GM12872 (cell line): ENCODE data around the gene GSC2.

ENCODE experiments used
- TF ChIP-seq, protein P1 (sequence below): IDR thresholded peaks from 3 replicates; pipeline ENCODE4 v1.5.1; 2011; ENCODE audit warnings: low read depth, mild to moderate bottlenecking, low read length, moderate library complexity; ENCODE audit not compliant: insufficient read depth

The GSC2 gene

GRCh38 chr22:19127329-19128008, 22.6 kb downstream of the GSC2 start:
- TF ChIP-seq, protein P1, sequence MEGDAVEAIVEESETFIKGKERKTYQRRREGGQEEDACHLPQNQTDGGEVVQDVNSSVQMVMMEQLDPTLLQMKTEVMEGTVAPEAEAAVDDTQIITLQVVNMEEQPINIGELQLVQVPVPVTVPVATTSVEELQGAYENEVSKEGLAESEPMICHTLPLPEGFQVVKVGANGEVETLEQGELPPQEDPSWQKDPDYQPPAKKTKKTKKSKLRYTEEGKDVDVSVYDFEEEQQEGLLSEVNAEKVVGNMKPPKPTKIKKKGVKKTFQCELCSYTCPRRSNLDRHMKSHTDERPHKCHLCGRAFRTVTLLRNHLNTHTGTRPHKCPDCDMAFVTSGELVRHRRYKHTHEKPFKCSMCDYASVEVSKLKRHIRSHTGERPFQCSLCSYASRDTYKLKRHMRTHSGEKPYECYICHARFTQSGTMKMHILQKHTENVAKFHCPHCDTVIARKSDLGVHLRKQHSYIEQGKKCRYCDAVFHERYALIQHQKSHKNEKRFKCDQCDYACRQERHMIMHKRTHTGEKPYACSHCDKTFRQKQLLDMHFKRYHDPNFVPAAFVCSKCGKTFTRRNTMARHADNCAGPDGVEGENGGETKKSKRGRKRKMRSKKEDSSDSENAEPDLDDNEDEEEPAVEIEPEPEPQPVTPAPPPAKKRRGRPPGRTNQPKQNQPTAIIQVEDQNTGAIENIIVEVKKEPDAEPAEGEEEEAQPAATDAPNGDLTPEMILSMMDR, result no peak

GRCh38 chr22:19126309-19127273, 23.5 kb downstream of the GSC2 start:
- TF ChIP-seq, protein P1, result no peak

DNA sequence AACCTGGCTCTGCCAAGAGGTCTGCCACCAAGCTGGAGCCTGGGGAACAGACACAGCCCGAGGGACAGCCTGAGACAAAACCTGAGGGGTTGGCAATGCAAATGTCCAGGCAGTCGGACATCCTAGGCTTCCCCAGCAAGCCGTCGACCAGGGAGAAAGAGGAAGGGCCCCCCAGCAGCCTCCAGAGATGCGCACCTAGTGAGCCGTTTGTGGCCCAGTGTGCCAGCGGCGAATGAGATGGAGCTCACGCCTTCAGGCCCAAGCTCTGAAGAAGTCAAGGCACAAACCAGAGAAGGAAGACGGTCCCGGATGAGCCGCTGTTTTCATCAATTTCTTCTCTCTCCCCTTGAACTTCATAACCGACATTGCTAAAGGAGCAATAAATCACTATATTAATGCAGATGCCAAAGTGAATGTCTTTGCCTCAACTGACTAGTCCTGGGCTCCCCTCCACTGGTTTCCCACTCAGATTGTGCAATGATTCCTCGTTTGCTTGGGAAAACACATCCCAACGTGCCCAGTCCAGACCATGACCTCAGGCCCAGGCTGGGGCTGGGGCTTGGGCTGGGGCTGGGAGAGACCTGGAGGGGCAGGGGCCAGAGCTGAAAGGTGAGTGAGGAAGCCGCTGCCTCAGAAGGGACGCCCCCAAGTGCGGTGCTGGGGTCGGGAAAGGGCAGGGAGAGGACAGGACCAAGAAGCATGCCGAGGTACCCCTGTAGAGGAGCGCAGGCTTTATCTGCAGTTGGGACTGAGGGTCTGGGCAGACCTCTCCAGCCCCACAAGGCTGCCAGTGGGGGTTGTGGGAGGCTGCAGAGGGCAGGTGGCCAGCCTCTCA, 24.4 kb downstream of the GSC2 start:
- TF ChIP-seq, protein P1, result no peak

- TF ChIP-seq, protein P1, result no peak
Observed at GRCh38 chr22:19125011-19125410, 25.1 kb downstream of the GSC2 start.

DNA sequence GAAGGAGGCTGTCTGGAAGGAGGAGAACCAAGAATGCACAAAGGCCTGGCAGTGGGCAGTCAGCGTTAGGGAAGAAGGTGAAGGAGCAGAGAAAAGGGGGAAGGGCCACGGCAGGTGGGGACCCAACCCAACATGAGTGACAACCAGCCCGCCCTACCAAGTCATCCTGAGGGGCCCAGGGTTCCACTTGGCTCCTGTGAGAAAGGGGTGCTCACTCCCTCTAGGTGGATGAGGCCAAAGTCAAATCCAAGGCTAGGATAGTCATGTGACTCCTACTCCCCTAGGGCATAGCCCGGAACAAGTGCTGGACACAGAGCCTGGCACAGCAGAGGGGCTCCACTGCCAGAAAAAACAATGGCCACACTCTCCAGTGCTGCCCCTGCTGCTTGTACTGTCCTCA, 25.7 kb downstream of the GSC2 start:
- TF ChIP-seq, protein P1, result no peak

DNA sequence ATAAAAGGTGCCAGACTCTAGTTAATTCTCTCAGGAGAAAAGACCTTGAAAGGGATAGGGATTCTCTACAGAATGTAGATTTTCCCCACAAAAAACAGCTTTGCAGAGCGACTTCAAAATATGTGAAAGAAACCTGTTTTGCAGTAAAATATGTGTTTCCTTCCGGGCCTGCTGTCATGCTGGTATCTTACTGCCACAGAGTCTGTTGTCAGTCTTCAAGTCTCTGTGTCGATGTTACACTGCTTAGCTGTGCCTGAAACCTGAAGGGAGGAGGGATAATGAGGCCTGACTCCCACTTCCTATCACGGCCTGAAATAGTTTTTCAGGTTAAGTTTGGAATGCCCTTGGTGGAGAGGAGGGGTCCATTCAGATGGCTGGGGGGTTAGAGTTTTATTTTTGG, 26.2 kb downstream of the GSC2 start:
- TF ChIP-seq, protein P1, result no peak
